Activated CD8-positive, alpha-beta T cell treated with anti-CD3 and anti-CD28 coated beads, Interleukin-2, amount 10 ng/mL, durations not matched to agents 7 days and 5 days (primary cell): ENCODE data around the gene PTPN1. TPM values are rescaled to one million over a fixed set of nuclear protein-coding genes. Genes with fewer than 3 reads are reported as not detected.
A peak's percentile ranks its signal among the peaks of the same experiment; 100 is the strongest.

ENCODE experiments used
- ATAC-seq: fragments of 150-1000 bp; cut with Tn5 transposase; one replicate; pipeline ENCODE4 v1.10.0; 2021; ENCODE audit warnings: moderate library complexity
- CTCF ChIA-PET: fragments of 350-600 bp; sonication (Branson Sonifier 250); formaldehyde crosslinking; loops from one replicate; lab custom pipeline; 2021; ENCODE audit warnings: antibody characterized with exemption; lab: Charles Lee
- POLR2A ChIA-PET: fragments of 350-600 bp; sonication (Branson Sonifier 250); formaldehyde crosslinking; loops from one replicate; lab custom pipeline; 2021; ENCODE audit warnings: antibody characterized with exemption; lab: Charles Lee
- DNase-seq: peaks from one replicate; pipeline ENCODE4 v3.0.0-alpha.2; 2020
- H3K27ac Mint-ChIP-seq: one replicate; pipeline ENCODE4 v1.8.0; 2021; ENCODE audit warnings: mild to moderate bottlenecking, mixed read lengths
- H3K27me3 Mint-ChIP-seq: one replicate; pipeline ENCODE4 v1.8.0; 2021; ENCODE audit warnings: low read depth, mixed read lengths
- H3K36me3 Mint-ChIP-seq: one replicate; pipeline ENCODE4 v1.8.0; 2021; ENCODE audit warnings: low read depth, mixed read lengths
- H3K4me1 Mint-ChIP-seq: one replicate; pipeline ENCODE4 v1.8.0; 2021; ENCODE audit warnings: low read depth, mixed read lengths
- H3K4me3 Mint-ChIP-seq: one replicate; pipeline ENCODE4 v1.8.0; 2021; ENCODE audit warnings: mild to moderate bottlenecking, mixed read lengths
- H3K9me3 Mint-ChIP-seq: one replicate; pipeline ENCODE4 v1.8.0; 2022; ENCODE audit warnings: mixed read lengths; ENCODE audit not compliant: insufficient read depth
- total RNA-seq, 2 experiments: library from RNA; stranded (reverse); gene quantifications; one replicate each; pipeline ENCODE4 v1.2.3, GENCODE V29; 2021

The PTPN1 gene
- total RNA-seq, 2 experiments from 2014 or later: 59.7 to 62.5 TPM

- H3K27ac Mint-ChIP-seq: peak overlapping the region; percentile 85
- peaks cover 39% of the 10 kb centered on the region for H3K36me3 Mint-ChIP-seq
- ChIA-PET POLR2A (interaction anchor here (0.8 to 1.1 kb wide), 2 partner anchors 27 to 47 kb away, joined by 3 read pairs; no protein-coding TSS in a partner anchor), CTCF (interaction anchor here (0.8 to 6.7 kb wide), 10 partner anchors 10 to 452 kb away, joined by 3 to 30 read pairs (median 3); partner anchors contain the start of gene PTPN1)
- no peaks in the 10 kb centered on the region for H3K9me3 Mint-ChIP-seq
- peak overlapping the region; percentile 44 for H3K4me3 Mint-ChIP-seq
- no peak for DNase-seq
- no peaks in the 10 kb centered on the region for H3K27me3 Mint-ChIP-seq
- peak; percentile 32 for ATAC-seq
- H3K4me1 Mint-ChIP-seq: peaks cover 51% of the 10 kb centered on the region
Observed at GRCh38 chr20:50523552-50524167, 13.5 kb downstream of the PTPN1 start.

- Mint-ChIP-seq H3K36me3 (peaks cover 33% of the 10 kb centered on the region), H3K27ac (no peak overlapping the region), H3K9me3 (no peaks in the 10 kb centered on the region), H3K4me3 (no peak overlapping the region), H3K27me3 (no peaks in the 10 kb centered on the region), H3K4me1 (peaks cover 42% of the 10 kb centered on the region)
- no peak for ATAC-seq
- CTCF ChIA-PET: interaction anchor here (1.1 to 1.8 kb wide), 4 partner anchors 12 to 223 kb away, joined by 3 to 6 read pairs (median 4); no protein-coding TSS in a partner anchor
- DNase-seq: no peak
- POLR2A ChIA-PET: no interaction called here
Observed at GRCh38 chr20:50525681-50526080, 15.5 kb downstream of the PTPN1 start.

DNA sequence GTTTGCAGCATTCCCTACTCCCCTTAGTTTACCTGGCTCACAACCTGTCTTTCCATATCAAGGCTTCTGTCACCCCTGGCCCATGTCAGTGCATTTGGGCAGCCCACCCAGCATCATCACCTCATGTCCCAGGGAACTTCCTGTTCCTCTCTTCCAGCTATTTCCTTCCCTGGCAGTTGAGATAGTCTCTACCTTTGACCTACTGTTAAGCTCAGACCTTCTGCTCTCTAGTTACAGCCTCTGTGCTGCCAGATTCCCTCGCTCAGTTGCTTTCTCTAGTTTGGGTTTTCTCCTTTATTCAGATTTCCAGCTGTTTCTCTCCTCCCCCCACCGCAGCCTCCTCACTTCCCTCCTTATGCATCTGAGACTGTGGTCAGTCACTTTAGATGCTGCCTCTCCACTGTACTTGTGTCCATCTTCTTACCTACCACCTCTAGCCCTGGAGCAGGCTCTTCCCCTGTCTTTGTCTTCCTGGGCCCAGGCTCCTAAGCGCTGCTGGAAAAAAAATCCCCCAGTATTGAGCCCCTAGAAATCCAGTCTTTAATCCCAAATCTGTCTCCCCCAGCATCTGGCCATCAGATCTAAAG, 16.3 kb downstream of the PTPN1 start:
- DNase-seq (no peak), ATAC-seq (no peak)
- CTCF ChIA-PET: interaction anchor here (0.8 to 1.8 kb wide), 5 partner anchors 10 to 35 kb away, joined by 3 to 6 read pairs (median 4); no protein-coding TSS in a partner anchor
- POLR2A ChIA-PET: interaction anchor here (1.7 kb wide), 1 partner anchor 8 kb away, joined by 5 read pairs; no protein-coding TSS in a partner anchor
- peaks cover 28% of the 10 kb centered on the region for H3K36me3 Mint-ChIP-seq
- H3K4me1 Mint-ChIP-seq: peaks cover 37% of the 10 kb centered on the region
- H3K27ac Mint-ChIP-seq: no peak overlapping the region
- H3K4me3 Mint-ChIP-seq: no peak overlapping the region
- H3K27me3 Mint-ChIP-seq: no peaks in the 10 kb centered on the region
- H3K9me3 Mint-ChIP-seq: no peaks in the 10 kb centered on the region

GRCh38 chr20:50527068-50527605, 17.0 kb downstream of the PTPN1 start:
- DNase-seq (no peak), ATAC-seq (no peak)
- no peak overlapping the region for H3K27ac Mint-ChIP-seq
- H3K27me3 Mint-ChIP-seq: no peaks in the 10 kb centered on the region
- H3K9me3 Mint-ChIP-seq: no peaks in the 10 kb centered on the region
- POLR2A ChIA-PET: interaction anchor here (1.7 kb wide), 1 partner anchor 9 kb away, joined by 5 read pairs; no protein-coding TSS in a partner anchor
- peaks cover 23% of the 10 kb centered on the region for H3K36me3 Mint-ChIP-seq
- no peak overlapping the region for H3K4me3 Mint-ChIP-seq
- H3K4me1 Mint-ChIP-seq: peaks cover 36% of the 10 kb centered on the region
- CTCF ChIA-PET: interaction anchor here (0.8 to 1.8 kb wide), 3 partner anchors 11 to 34 kb away, joined by 3 to 6 read pairs (median 4); no protein-coding TSS in a partner anchor

DNA sequence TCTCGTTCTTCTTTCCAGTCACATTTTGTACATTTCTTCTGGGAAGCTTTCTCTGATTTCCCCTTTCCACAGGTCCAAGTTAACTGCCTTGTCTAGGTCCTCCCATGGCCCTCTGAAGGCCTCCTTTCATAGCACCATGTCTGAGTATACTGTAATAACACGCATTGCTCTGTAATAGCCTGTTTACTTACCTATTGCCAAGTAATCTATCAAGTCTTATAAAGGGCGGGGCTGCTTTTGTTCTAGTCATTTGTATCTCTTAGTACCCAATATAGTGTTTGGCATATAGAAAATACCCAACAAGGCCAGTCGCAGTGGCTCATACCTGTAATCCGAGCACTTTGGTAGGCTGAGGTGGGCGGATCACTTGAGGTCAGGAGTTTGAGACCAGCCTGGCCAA, 17.9 kb downstream of the PTPN1 start:
- no peak for ATAC-seq
- no peak overlapping the region for H3K4me3 Mint-ChIP-seq
- CTCF ChIA-PET: interaction anchor here (1.4 kb wide), 1 partner anchor 50 kb away, joined by 3 read pairs; no protein-coding TSS in a partner anchor

GRCh38 chr20:50528804-50529351, 18.7 kb downstream of the PTPN1 start:
- ATAC-seq: no peak
- ChIA-PET POLR2A (interaction anchor here (0.8 kb wide), 1 partner anchor 9 kb away, joined by 4 read pairs; no protein-coding TSS in a partner anchor), CTCF (interaction anchor here (1.0 to 1.8 kb wide), 4 partner anchors 17 to 51 kb away, joined by 3 to 5 read pairs (median 4); no protein-coding TSS in a partner anchor)

More for the DNA sequence above, 17.9 kb downstream of the PTPN1 start:
- no peak overlapping the region for H3K27ac Mint-ChIP-seq
- DNase-seq: no peak
- H3K4me1 Mint-ChIP-seq: peaks cover 34% of the 10 kb centered on the region
- no peaks in the 10 kb centered on the region for H3K9me3 Mint-ChIP-seq
- H3K27me3 Mint-ChIP-seq: no peaks in the 10 kb centered on the region
- peaks cover 17% of the 10 kb centered on the region for H3K36me3 Mint-ChIP-seq
- POLR2A ChIA-PET: interaction anchor here (0.6 to 1.7 kb wide), 2 partner anchors 10 to 12 kb away, joined by 3 to 5 read pairs; no protein-coding TSS in a partner anchor

GRCh38 chr20:50532221-50532620, 22.0 kb downstream of the PTPN1 start:
- Mint-ChIP-seq H3K27me3 (no peaks in the 10 kb centered on the region), H3K4me3 (no peak overlapping the region), H3K27ac (no peak overlapping the region), H3K9me3 (no peaks in the 10 kb centered on the region), H3K36me3 (peaks cover 17% of the 10 kb centered on the region), H3K4me1 (peaks cover 30% of the 10 kb centered on the region)
- CTCF ChIA-PET: interaction anchor here (1.0 kb wide), 1 partner anchor 12 kb away, joined by 3 read pairs; no protein-coding TSS in a partner anchor
- POLR2A ChIA-PET: interaction anchor here (0.6 to 0.7 kb wide), 2 partner anchors 177 to 730 kb away, joined by 3 read pairs; no protein-coding TSS in a partner anchor
- no peak for ATAC-seq
- DNase-seq: no peak

More at GRCh38 chr20:50528804-50529351, 18.7 kb downstream of the PTPN1 start:
- Mint-ChIP-seq H3K4me1 (peaks cover 30% of the 10 kb centered on the region), H3K27ac (no peak overlapping the region), H3K27me3 (no peaks in the 10 kb centered on the region), H3K36me3 (peaks cover 14% of the 10 kb centered on the region), H3K9me3 (no peaks in the 10 kb centered on the region), H3K4me3 (no peak overlapping the region)
- DNase-seq: no peak

DNA sequence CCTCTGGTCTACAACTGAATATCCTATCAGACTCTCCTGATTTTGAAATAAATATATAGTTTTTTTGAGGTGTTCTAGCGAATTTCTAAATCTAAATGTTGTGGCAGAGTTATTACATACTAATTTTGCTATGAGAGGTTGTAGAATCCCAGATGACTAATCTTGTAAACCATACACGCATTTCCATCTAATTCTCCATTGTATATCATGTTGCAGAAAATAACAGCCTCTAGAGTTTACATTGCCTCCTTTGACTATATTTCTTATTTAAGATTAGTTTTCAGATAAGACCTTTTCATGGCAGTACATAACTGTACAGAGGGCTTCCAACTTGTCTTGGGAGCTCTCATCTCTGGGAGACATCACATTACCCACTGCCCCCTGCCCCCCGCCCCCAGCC, 22.9 kb downstream of the PTPN1 start:
- Mint-ChIP-seq H3K27ac (no peak overlapping the region), H3K9me3 (no peaks in the 10 kb centered on the region), H3K4me1 (peaks cover 38% of the 10 kb centered on the region), H3K27me3 (no peaks in the 10 kb centered on the region), H3K4me3 (no peak overlapping the region), H3K36me3 (peaks cover 21% of the 10 kb centered on the region)
- ATAC-seq (no peak), DNase-seq (no peak)
- ChIA-PET CTCF (interaction anchor here (1.2 to 1.3 kb wide), 2 partner anchors 10 to 14 kb away, joined by 3 to 5 read pairs; no protein-coding TSS in a partner anchor), POLR2A (interaction anchor here (0.7 to 0.8 kb wide), 2 partner anchors 23 to 731 kb away, joined by 3 read pairs; partner anchors contain the start of gene PTPN1)

DNA sequence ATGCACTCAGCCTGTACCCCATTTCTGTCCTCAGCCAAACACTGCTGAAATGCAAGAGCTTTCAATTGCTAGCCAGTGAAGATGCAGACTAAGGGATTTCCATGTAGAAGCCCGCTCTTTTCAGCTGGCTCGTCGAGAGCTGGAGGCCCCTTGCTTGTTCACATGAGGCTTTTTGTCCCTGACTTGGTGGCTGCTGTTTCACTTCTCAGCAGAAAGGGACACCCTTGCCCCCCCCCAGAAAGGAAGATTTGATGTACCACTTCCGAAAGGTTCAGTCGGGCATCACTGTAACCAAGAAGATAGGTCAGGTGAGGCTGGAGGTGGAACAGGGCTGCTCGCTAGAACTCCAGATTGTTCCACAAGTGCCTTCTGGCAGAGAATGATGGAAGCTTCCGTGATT, 23.3 kb downstream of the PTPN1 start:
- Mint-ChIP-seq H3K27ac (no peak overlapping the region), H3K9me3 (no peaks in the 10 kb centered on the region), H3K36me3 (peaks cover 21% of the 10 kb centered on the region), H3K4me1 (peaks cover 41% of the 10 kb centered on the region), H3K4me3 (no peak overlapping the region), H3K27me3 (no peaks in the 10 kb centered on the region)
- POLR2A ChIA-PET: interaction anchor here (0.8 kb wide), 1 partner anchor 24 kb away, joined by 3 read pairs; the partner anchor contains the start of gene PTPN1
- DNase-seq: no peak
- no peak for ATAC-seq
- CTCF ChIA-PET: interaction anchor here (1.2 to 1.3 kb wide), 2 partner anchors 10 to 15 kb away, joined by 3 to 5 read pairs; no protein-coding TSS in a partner anchor

- CTCF ChIA-PET: interaction anchor here (1.2 kb wide), 1 partner anchor 16 kb away, joined by 5 read pairs; no protein-coding TSS in a partner anchor
- H3K4me3 Mint-ChIP-seq: no peak overlapping the region
- DNase-seq: no peak
- H3K36me3 Mint-ChIP-seq: peaks cover 17% of the 10 kb centered on the region
- no peak overlapping the region for H3K27ac Mint-ChIP-seq
- POLR2A ChIA-PET: no interaction called here
- no peaks in the 10 kb centered on the region for H3K9me3 Mint-ChIP-seq
- H3K27me3 Mint-ChIP-seq: no peaks in the 10 kb centered on the region
- no peak for ATAC-seq
- peaks cover 37% of the 10 kb centered on the region for H3K4me1 Mint-ChIP-seq
Observed at GRCh38 chr20:50534567-50534966, 24.4 kb downstream of the PTPN1 start.

GRCh38 chr20:50535162-50535561, 25.0 kb downstream of the PTPN1 start:
- ATAC-seq (no peak), DNase-seq (no peak)
- POLR2A ChIA-PET: interaction anchor here (1.4 kb wide), 1 partner anchor 25 kb away, joined by 3 read pairs; no protein-coding TSS in a partner anchor
- Mint-ChIP-seq H3K9me3 (no peaks in the 10 kb centered on the region), H3K4me3 (no peak overlapping the region), H3K4me1 (peaks cover 36% of the 10 kb centered on the region), H3K27me3 (no peaks in the 10 kb centered on the region), H3K36me3 (peaks cover 17% of the 10 kb centered on the region), H3K27ac (no peak overlapping the region)
- CTCF ChIA-PET: no interaction called here
